H9 (cell line): ENCODE data around the gene ACR. TPM values are rescaled to one million over a fixed set of nuclear protein-coding genes. Genes with fewer than 3 reads are reported as not detected.

ENCODE experiments used
- DNase-seq: peaks from one replicate; pipeline ENCODE4 v3.0.0-alpha.2; 2017
- H2AFZ ChIP-seq: one replicate; pipeline ENCODE4 v1.6.1; 2013; ENCODE audit warnings: mild to moderate bottlenecking, low read length, control low read depth, moderate library complexity
- H2AK5ac ChIP-seq: 2 replicates; pipeline ENCODE4 v1.6.1; 2013; ENCODE audit warnings: low read length, control low read depth, mixed read lengths; ENCODE audit not compliant: insufficient read length
- H2BK120ac ChIP-seq: one replicate; pipeline ENCODE4 v1.6.1; 2013; ENCODE audit warnings: low read depth, mild to moderate bottlenecking, low read length, control low read depth, inconsistent platforms; ENCODE audit not compliant: poor library complexity, severe bottlenecking
- H2BK12ac ChIP-seq: 2 replicates; pipeline ENCODE4 v1.6.1; 2013; ENCODE audit warnings: low read length, control low read depth, mixed read lengths, low read depth; ENCODE audit not compliant: insufficient read length
- H2BK15ac ChIP-seq: 2 replicates; pipeline ENCODE4 v1.6.1; 2013; ENCODE audit warnings: low read depth, low read length, control low read depth
- H2BK20ac ChIP-seq: one replicate; pipeline ENCODE4 v1.6.1; 2013; ENCODE audit warnings: low read depth, mild to moderate bottlenecking, low read length, control low read depth, inconsistent platforms; ENCODE audit not compliant: poor library complexity, severe bottlenecking
- H2BK5ac ChIP-seq: 2 replicates; pipeline ENCODE4 v1.6.1; 2013; ENCODE audit warnings: low read length, control low read depth, mixed read lengths; ENCODE audit not compliant: insufficient read length
- H3K14ac ChIP-seq: 2 replicates; pipeline ENCODE4 v1.6.1; 2013; ENCODE audit warnings: low read length, control low read depth; ENCODE audit not compliant: insufficient read depth
- H3K18ac ChIP-seq: 2 replicates; pipeline ENCODE4 v1.6.1; 2013; ENCODE audit warnings: low read depth, mild to moderate bottlenecking, mixed read lengths, low read length, control low read depth; ENCODE audit not compliant: insufficient read length
- H3K23ac ChIP-seq: 2 replicates; pipeline ENCODE4 v1.6.1; 2013; ENCODE audit warnings: low read length, control low read depth, mixed read lengths, low read depth; ENCODE audit not compliant: insufficient read length
- H3K23me2 ChIP-seq: 2 replicates; pipeline ENCODE4 v1.6.1; 2013; ENCODE audit warnings: low read depth, mild to moderate bottlenecking, mixed read lengths, low read length, control low read depth; ENCODE audit not compliant: insufficient read length, poor library complexity, severe bottlenecking
- H3K27ac ChIP-seq: 2 replicates; pipeline ENCODE4 v1.5.1; 2013; ENCODE audit warnings: low read length, control low read depth, mixed read lengths, low read depth; ENCODE audit not compliant: insufficient read length
- H3K27me3 ChIP-seq: 2 replicates; pipeline ENCODE4 v1.6.1; 2013; ENCODE audit warnings: low read length, control low read depth, inconsistent platforms; ENCODE audit not compliant: insufficient read depth
- H3K4ac ChIP-seq: 2 replicates; pipeline ENCODE4 v1.6.1; 2013; ENCODE audit warnings: low read depth, mild to moderate bottlenecking, control low read depth, inconsistent platforms, low read length, moderate library complexity
- H3K4me1 ChIP-seq: 2 replicates; pipeline ENCODE4 v1.6.1; 2013; ENCODE audit warnings: low read length, control low read depth, inconsistent platforms; ENCODE audit not compliant: insufficient read depth
- H3K4me2 ChIP-seq: 2 replicates; pipeline ENCODE4 v1.6.1; 2013; ENCODE audit warnings: low read length, control low read depth, mixed read lengths; ENCODE audit not compliant: insufficient read length, insufficient read depth
- H3K56ac ChIP-seq: 2 replicates; pipeline ENCODE4 v1.6.1; 2013; ENCODE audit warnings: low read depth, mild to moderate bottlenecking, mixed read lengths, low read length, control low read depth; ENCODE audit not compliant: insufficient read length
- H3K79me1 ChIP-seq: 2 replicates; pipeline ENCODE4 v1.6.1; 2013; ENCODE audit warnings: low read depth, mild to moderate bottlenecking, moderate library complexity, low read length, control low read depth, inconsistent platforms; ENCODE audit not compliant: insufficient read depth, poor library complexity, severe bottlenecking
- H3K79me2 ChIP-seq: 2 replicates; pipeline ENCODE4 v1.6.1; 2013; ENCODE audit warnings: low read length, control low read depth, inconsistent platforms; ENCODE audit not compliant: insufficient read depth
- H3K9ac ChIP-seq: 2 replicates; pipeline ENCODE4 v1.6.1; 2013; ENCODE audit warnings: low read length, control low read depth, mixed read lengths; ENCODE audit not compliant: insufficient read length; ENCODE audit errors: extremely low read depth
- H3K9me3 ChIP-seq: one replicate; pipeline ENCODE4 v1.6.1; 2013; ENCODE audit warnings: low read depth, low read length, inconsistent platforms; ENCODE audit not compliant: control insufficient read depth
- H3T11ph ChIP-seq: one replicate; pipeline ENCODE4 v1.6.1; 2013; ENCODE audit warnings: mild to moderate bottlenecking, low read length, control low read depth, inconsistent platforms
- H4K20me1 ChIP-seq: one replicate; pipeline ENCODE4 v1.6.1; 2013; ENCODE audit not compliant: control insufficient read depth, insufficient read length, insufficient read depth
- H4K5ac ChIP-seq: 2 replicates; pipeline ENCODE4 v1.6.1; 2013; ENCODE audit warnings: low read depth, mild to moderate bottlenecking, mixed read lengths, low read length, control low read depth; ENCODE audit not compliant: insufficient read length
- H4K8ac ChIP-seq: replicated peaks from 2 replicates; pipeline ENCODE4 v1.6.1; 2013; ENCODE audit warnings: low read length, control low read depth, mixed read lengths, low read depth; ENCODE audit not compliant: insufficient read length
- H4K91ac ChIP-seq: 2 replicates; pipeline ENCODE4 v1.6.1; 2013; ENCODE audit warnings: low read depth, mild to moderate bottlenecking, moderate library complexity, mixed read lengths, low read length, control low read depth; ENCODE audit not compliant: insufficient read length
- H3K27ac Mint-ChIP-seq, 3 experiments: 2 replicates in 2 of 3; 3 replicates in 1 of 3; pipeline ENCODE4 v1.8.0; 2020 to 2021; ENCODE audit warnings: mixed read lengths in 3 of 3, mild to moderate bottlenecking in 1 of 3, moderate library complexity in 1 of 3
- H3K27me3 Mint-ChIP-seq: 2 replicates; pipeline ENCODE4 v1.8.0; 2021; ENCODE audit warnings: low read depth, mild to moderate bottlenecking, moderate library complexity, mixed read lengths
- H3K36me3 Mint-ChIP-seq, 3 experiments: 2 replicates in 2 of 3; 3 replicates in 1 of 3; pipeline ENCODE4 v1.8.0; 2020 to 2021; ENCODE audit warnings: low read depth in 3 of 3, mixed read lengths in 3 of 3; ENCODE audit not compliant: insufficient read depth in 1 of 3
- H3K4me1 Mint-ChIP-seq, 2 experiments: 2 replicates each; pipeline ENCODE4 v1.8.0; 2020; ENCODE audit warnings: mixed read lengths in 2 of 2
- H3K4me3 Mint-ChIP-seq, 2 experiments: 2 replicates in 1 of 2; 3 replicates in 1 of 2; pipeline ENCODE4 v1.8.0; 2020 to 2021; ENCODE audit warnings: mild to moderate bottlenecking in 2 of 2, mixed read lengths in 2 of 2, moderate library complexity in 1 of 2
- H3K9me3 Mint-ChIP-seq, 2 experiments: 2 replicates in 1 of 2; 3 replicates in 1 of 2; pipeline ENCODE4 v1.8.0; 2020; ENCODE audit warnings: mild to moderate bottlenecking in 2 of 2, mixed read lengths in 2 of 2, moderate library complexity in 1 of 2
- CTCF ChIP-seq: fragments of 200-600 bp; sonication (generic); conservative IDR thresholded peaks from 3 replicates; pipeline ENCODE4 v1.8.0; 2021; ENCODE audit warnings: antibody characterized with exemption, mild to moderate bottlenecking
- WGBS: extraction: QIAGEN DNeasy Blood & Tissue Kit; methylation state at CpG from one replicate; pipeline ENCODE4 v1.1.7; 2013; ENCODE audit warnings: missing lambda C conversion rate, low lambda C conversion rate, mixed read lengths; ENCODE audit not compliant: insufficient read length; ENCODE audit errors: extremely low coverage; 5-methylcytosine and 5-hydroxymethylcytosine counted together
- total RNA-seq: library from RNA; stranded (reverse); gene quantifications from 2 replicates; pipeline ENCODE4 v1.2.1, GENCODE V29; 2021

The ACR gene
- total RNA-seq, 1 experiment from 2014 or later: 0.35 TPM

GRCh38 chr22:50725597-50725996 lies 12.4 kb upstream of the ACR start:
- no peak overlapping the region for H3K27ac ChIP-seq
- no CpG with 5 or more reads among the region's 7 CpGs for WGBS

More at GRCh38 chr22:50725597-50725996, 12.4 kb upstream of the ACR start:
- Mint-ChIP-seq H3K27ac (no peak overlapping the region), H3K4me1 (peaks cover 8 to 9% of the 10 kb centered on the region in 2 experiments), H3K4me3 (no peak overlapping the region), H3K27me3 (peaks cover 55% of the 10 kb centered on the region), H3K9me3 (peaks cover 0 to 4% of the 10 kb centered on the region in 2 experiments; a peak in 1 of 5 replicates), H3K36me3 (peaks cover 4 to 14% (median 13%) of the 10 kb centered on the region in 3 experiments; a peak in 6 of 7 replicates)
- no peaks in the 10 kb centered on the region for H3K79me1 ChIP-seq
- no peak overlapping the region for H2BK120ac ChIP-seq
- H3K27me3 ChIP-seq: peaks cover 19% of the 10 kb centered on the region; the same call in 1 of the 2 replicates
- H3K23ac ChIP-seq: no peak overlapping the region
- H3K56ac ChIP-seq: no peak overlapping the region
- H4K5ac ChIP-seq: no peak overlapping the region
- no peak for DNase-seq
- H3K4ac ChIP-seq: no peak overlapping the region
- H4K91ac ChIP-seq: no peak overlapping the region
- no peak for TF ChIP-seq CTCF
- H2BK15ac ChIP-seq: no peak overlapping the region
- H2BK5ac ChIP-seq: no peak overlapping the region
- H2BK12ac ChIP-seq: no peak overlapping the region
- H3K9ac ChIP-seq: no peak overlapping the region
- no peaks in the 10 kb centered on the region for H3K79me2 ChIP-seq
- no peaks in the 10 kb centered on the region for H3K9me3 ChIP-seq
- no peak overlapping the region for H2AK5ac ChIP-seq
- H3K23me2 ChIP-seq: peaks cover 3% of the 10 kb centered on the region
- H3K4me1 ChIP-seq: no peaks in the 10 kb centered on the region
- H4K8ac ChIP-seq: no peak overlapping the region
- H2AFZ ChIP-seq: no peak overlapping the region
- H3K14ac ChIP-seq: no peak overlapping the region
- H2BK20ac ChIP-seq: no peak overlapping the region
- no peak overlapping the region for H3K18ac ChIP-seq
- H4K20me1 ChIP-seq: no peaks in the 10 kb centered on the region
- H3K4me2 ChIP-seq: no peak overlapping the region
- H3T11ph ChIP-seq: no peak overlapping the region
